SIG-M5 treated with dmso at 0.1 percent for 504 hours (cell line): Measurements from ENCODE around the gene FAM98B.
"Not testable (repeated sequence)": the region's sequence is repeated elsewhere in the genome, so short reads cannot be mapped to it uniquely, and the experiment has no call there.

Source experiments
- DNase-seq: peaks from one replicate; lab custom pipeline; 2025; ENCODE audit not compliant: unreplicated experiment; lab: John Stamatoyannopoulos, UW

The FAM98B gene

DNA sequence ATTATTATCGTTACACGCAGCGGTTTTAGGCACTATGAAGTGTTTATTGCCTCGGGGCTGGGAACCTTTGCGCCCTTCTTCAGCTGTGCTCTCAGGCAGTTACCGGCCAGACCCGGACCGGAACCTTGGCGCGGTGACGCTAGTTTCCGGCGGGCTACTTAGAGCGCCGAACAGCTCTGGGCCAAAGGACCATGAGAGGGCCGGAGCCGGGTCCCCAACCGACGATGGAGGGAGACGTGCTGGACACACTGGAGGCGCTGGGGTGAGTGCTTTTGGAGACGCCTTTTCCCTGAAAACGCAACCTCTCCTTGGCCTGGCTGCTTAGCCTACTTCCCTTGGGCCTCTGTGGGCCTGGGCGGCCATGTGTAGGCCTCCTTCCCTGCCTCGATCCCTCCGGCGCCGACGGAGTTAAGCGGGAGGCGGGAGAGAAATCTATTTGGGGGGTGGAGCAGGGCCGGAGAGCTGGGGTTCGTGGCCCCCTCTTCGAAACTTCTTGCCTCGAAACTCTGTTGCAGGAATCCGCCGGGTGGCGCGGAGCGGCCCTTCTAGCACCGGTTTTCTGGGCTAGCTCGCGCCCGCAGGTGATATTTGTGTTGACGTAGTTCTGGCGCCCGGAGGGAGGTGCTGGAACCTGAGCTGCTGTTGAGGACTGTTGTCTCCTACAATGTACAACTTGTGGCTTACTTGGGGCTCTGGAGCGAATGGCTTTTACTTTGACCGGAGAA, at the start of gene FAM98B:
Gene FAM98B, plus strand, starts transcription at position 157 of the 725 bp plus-strand sequence. Its CDS starts 35 bp downstream, at position 192.
- DNase-seq, result peak; percentile 61

DNA sequence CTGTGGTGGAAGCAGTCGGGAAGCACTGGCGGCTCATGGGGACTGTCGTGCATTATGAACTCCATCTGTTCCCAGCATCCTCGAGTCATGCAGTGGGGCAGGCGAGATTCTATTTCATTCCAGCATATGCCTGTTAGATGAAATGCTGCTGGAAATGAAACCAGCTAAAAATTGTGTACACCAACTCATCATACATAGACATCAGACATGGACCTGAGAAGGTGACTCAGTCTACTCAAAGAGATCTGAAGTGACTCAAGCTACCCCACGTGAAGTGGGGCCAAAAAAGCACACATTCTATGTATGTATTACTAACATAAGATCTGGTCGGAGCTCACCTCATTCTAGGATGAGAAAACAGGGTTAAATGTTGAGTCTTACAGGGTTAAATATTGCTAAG, 47.5 kb upstream of the FAM98B start:
- DNase-seq, result no peak

DNA sequence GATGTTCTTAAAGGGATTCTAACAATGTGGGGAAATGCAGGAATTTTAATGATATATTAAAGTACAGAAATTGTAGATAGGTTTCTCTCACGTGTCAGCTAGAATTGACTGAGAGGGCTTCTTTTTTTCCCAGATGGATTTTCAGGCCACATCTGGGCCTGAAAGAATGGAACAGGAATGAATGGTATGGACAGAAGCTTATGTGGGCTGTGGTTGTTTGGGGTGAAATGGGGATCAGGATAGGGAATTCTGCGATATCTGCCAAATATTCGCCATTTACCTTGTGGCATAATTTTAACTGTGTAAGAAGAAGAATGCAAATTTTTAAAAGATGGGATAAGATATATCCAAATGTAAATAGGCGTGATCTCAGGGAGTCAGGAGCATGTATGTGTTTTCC, 45.4 kb upstream of the FAM98B start:
- DNase-seq, result no peak

DNA sequence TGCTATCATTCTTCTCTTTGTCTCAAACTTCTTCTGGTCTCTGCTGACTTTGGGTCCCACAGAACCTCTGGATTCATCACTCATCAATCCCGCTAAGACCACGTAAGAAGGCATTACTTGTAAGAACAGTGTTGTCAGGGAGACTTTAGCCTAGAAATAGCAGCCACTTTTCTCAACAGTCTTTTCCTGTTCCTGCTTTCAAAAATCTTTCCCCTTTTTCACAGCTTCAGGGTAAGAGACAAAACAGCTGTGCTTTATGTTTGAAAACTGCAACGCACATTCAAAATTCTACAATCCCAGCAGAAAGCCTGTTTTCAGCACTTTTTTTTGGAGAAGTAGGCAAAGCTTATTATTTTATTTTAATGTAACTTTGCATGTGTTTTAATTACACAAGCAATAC, 42.0 kb upstream of the FAM98B start:
- DNase-seq, result no peak

DNA sequence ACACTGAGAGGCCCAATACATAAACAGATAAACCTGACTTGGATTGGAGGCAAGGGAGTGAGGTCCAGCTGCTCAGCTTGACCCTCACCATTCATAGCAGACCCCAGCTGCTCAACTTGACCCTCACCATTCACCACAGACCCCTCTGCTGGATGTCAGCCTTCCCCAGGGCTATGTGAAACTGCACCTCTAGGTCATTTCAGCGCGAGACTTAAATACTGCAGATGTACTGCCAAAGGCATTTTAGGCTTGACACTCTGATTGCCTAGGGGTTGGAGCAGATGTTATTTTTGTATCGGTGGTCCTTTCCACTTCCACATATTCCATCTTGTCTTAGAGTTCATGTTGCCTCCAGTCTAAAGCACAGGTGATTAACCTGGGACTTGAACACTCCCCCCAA, 41.5 kb upstream of the FAM98B start:
- no peak for DNase-seq

DNA sequence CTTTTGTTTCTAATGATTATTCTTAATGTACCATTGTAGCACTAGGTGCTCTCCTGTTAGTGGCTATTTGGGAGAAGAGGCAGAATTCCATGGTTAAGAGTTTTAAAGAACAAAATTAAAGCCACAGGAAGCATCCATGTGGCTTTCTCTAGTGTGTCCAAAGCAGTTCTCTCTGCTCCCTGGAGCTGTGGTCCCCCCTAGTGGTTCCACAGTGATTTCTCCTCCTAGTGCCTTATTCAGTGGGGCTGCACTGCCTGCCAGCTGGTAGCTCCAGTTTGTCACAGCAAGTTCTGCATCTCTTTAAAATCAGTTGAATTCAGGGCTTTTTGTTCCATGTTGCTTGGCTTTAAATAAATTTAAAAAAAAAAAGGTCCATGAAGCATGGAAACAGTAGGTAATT, 39.6 kb upstream of the FAM98B start:
- DNase-seq, result peak; percentile 30

DNA sequence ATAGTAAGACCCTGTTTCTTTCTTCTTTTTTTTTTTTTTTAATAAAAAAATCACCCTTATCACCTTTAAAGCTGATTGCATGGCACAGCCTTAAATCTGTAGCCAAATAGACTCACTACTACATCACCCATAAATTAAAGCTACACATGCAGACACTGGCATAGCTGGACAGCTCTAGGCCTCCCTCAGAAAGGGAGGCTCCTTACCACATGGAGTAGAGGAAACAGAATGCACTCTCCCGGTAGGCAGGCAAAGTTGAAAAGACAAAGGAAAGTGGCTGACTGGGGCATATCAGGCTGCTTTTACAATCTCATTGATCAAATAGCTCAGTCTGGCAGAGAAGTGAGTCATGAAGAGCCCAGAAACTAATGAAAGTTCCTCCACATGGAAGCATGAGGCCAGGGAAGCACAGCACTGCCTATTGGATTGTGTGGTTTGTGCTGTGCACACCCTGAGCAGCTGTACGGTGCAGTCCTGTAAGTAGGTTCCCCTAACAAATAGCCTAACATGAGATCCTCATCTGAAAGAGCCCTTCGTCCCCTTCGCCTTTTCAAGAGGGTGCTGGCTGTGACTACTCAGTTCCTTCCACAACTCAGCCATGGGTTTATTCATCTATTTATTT, 32.7 kb upstream of the FAM98B start:
- DNase-seq, result no peak

DNA sequence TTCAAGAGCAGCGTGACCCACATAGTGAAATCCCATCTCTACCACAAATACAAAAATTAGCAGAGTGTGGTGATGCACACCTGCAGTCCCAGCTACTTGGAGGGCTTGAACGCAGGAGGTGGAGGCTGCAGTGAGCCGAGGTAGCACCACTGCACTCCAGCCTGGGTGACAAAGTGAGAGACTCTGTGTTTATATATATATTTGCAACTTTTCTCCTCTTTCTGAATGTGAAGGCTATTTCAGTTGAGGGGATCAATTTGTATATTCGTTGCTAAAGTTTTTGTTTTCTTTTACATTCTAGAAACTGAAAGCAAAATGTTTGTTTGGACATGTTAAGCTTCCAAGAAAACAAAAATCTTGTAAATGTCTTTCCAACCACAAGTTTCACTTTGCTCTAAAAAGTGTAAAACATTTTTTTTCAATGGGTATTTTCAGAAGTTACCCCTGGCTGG, 29.8 kb upstream of the FAM98B start:
- no peak for DNase-seq

DNA sequence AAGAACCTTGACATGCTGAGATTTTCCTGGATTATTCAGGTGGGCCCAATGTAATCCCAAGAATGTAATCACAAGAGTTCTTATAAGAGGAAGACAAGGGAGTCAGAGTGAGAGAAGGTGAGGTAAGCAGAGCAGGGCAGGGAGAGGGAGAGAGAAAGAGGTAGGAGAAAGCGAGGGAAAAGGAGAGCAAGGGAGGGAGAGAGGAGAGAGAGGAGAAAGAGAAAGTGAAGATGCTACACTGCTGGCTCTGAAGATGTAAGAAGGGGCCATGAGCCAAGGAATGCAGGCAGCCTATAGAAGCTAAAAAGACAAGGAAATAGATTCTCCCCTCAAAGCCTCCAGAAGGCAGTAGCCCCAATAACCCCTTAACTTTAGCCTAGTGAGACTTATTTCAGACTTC, 28.7 kb upstream of the FAM98B start:
- no peak for DNase-seq

DNA sequence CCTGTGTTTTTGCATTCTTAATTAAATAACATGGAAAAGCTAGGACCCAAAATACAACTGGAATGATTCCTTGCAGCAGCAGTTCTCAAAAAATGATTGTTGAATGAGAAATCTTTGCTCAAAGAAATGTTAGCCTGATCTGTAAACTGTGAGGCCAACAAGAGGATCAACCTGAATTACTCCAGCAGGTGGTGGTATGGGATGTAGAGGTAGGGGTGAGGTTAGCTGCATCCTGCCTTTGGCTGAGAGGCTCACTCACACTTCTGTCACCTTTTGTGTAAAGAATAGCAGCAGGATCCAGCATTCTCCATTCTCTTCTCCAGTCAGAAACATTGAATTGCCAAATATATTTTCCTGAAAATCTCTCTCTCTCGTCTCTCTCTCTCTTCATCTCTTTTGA, 26.5 kb upstream of the FAM98B start:
- no peak for DNase-seq

DNA sequence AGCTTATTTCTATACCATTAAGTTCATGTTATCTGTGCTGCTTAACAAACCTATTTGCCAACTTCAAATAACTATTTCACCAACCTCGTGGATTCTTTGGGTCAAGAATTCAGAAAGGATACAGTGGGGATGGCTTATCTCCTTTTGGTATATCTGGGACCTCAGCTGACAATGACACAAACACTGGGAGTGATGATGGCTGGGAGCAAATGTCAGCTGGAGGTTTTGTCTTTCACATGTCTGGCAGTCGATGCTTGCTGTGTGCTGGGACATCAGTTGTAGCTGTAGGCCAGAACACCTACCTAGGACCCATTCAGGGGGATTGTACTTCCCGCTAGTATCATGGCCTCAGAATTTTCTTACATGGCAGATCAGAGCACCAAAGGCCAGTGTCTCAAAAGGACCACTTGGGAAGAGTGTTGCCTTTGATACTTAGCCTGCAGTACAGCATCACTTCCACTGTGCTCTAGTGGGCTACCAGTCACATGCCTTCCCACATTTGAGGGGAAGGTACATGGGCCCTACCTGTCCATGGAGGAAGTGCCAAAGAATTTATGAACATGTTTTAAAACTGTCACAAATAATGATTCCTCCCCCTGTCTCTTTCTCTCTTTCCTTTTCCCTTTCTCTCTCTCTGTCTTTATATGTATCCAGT, 23.7 kb upstream of the FAM98B start:
- no peak for DNase-seq

DNA sequence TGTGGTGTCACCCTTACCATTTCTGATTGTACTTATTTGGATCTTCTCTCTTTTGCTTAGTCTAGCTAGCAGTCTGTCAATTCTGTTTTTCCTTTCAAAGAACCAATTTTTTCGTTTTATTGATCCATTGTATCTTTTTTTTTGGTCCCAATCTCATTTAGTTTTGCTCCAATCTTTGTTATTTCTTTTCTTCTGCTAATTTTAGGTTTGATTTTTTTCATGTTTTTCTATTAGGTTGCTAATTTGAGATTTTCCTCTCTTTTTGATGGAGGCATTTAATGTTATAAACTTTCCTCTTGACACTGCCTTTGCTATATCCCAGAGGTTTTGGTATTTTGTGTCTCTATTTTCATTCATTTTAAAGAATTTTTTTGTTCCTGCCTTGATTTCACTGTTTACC, 16.9 kb upstream of the FAM98B start:
- DNase-seq, result no peak

DNA sequence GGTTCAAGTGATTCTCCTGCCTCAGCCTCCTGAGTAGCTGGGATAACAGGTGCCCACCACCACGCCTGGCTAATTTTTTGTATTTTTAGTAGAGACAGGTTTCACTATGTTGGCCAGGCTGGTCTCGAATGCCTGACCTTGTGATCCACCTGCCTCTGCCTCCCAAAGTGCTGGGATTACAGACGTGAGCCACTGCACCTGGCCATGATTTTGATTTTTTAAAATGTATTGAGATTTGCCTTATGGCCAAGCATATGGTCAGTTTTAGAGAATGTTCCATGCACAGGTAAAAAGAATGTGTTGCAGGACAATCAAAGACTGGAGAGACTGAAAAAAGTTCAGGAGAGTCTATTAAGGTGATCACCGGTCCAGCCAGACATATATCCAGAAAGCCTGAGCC, 16.3 kb upstream of the FAM98B start:
- not testable (repeated sequence) for DNase-seq

DNA sequence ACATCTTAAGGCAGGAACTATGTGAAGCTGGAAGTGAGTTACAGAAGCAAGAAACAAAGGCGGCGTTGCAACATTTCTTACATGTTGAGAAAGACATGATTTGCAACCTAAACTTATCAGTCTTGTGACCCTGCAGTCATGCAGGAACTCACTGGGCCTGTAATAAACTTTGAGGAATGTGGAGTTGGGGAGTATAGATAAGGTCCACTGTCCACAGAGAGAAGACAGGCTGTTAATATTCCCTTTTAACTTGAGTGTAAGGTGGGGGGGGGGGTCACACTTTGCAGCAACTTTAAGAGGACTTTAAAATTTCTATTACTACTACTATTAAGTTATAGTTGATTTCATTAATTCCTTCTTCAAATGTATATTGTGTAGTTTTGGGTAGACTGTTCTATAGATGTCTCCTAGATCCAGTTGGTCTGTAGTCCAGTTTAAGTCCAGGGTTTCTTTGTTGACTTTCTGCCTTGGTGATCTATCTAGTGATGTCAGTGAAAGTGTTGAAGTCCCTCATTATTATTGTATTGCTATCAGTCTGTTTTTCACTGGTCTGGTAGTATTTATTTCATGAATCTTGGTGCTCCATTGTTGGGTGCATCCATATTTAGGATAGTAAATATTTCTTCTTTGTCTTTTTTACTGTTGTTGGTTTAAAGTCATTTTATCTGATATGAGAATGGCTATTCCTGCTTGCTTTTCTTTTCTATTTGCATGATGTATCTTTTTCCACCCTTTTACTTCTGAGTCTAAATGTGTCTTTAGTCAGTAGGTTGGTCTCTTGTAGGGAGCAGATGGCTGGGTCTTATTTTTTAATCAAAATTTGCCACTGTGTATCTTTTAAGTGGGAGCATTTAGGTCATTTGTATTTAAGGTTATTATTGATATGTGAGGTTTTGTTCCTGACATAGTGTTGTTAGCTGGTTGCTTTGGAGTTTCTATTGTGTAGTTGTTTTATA, 15.6 kb upstream of the FAM98B start:
- peak; percentile 19 for DNase-seq

DNA sequence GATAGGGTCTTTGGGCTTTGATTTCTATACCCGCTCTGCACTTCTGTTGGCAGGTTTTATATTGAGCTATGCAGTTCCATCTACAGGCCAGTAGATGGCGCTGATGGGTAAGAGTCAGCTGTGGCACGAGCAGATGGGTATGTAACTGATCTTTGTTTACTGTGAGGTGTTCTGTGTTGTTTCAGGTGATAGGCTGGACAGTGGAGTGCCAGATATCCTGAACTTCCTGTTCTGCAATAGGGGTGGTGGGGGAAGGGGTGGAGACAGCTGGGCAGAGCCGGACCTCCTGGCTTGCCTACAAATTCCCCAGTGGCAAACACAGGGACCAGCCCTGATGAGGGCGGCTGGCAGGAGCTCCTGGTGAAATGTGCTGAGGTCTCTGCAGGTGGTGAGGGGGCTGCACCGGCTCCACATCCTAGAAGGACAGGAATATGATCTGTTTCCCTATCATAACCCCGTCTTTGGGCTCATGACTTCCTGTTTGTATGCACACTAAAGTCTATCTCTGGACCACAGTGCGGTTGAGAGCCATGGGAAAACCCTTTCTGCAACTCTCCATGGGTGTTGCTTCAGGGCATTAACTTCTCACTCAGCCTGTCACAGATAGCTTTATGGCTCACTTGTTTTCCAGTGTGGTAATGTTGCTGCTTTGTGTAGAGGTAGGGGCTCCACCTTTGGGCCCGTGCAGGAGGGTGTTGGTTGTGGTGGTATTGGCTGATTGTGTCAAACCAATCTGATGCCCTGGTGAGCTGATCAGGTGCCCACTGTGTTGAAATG, 13.4 kb upstream of the FAM98B start:
- DNase-seq, result peak; percentile 52

DNA sequence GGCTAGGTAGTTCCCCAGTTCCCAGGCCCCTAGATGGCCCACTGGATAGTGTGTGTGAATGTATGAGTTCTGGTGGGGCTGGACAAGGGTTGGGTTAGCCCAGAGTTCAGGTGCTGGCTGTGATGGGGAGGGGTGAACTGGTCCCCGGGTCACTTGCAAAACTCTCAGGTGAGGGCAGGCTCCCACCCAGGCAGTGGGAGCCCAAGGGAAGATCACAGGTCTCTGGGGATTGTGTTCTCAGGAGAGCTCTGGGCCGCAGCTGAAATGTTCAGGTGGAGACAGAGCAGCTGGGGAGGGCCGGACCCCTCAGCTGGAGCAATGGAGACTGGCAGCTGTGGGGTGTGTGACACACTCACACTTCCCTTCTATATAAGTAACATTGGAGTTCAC, 12.8 kb upstream of the FAM98B start:
- DNase-seq, result no peak

DNA sequence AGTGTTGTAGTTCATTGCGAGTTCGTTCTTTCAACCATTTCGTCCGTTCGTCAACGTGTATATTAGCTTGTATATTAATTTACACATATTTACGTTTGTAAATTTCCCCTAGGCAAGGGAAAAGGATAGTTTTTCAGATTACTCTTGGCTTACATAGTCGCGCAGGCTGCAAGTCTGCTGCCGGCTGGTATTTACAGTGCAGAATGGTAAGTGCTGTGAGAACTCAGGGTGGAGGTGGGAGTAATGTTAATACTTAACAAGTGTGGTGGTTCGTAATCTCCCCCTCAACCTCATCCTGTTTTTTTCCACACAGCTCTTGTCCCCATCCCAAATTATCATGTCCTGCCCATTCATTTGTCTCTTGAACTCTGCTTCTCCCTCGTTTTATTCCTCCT, 766 bp downstream of the FAM98B start:
- no peak for DNase-seq

DNA sequence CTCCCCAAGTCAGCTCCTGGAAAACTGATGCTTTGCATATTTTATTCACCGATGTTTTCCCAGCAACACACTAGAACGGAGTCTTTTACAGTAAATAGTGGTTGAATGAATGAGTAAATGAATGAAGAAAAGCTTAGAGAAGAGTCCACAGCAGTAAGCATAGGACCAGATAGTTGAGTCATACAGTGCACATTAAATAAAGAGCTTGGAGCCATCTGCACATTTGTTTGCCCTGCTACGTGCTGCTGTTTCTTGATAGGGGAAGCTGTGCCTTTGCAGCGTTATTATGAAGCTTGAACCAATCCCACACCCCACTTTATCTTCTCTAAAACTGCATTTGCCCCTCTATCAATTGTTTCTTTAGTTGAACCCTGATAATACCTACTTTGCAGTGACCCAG, 1.2 kb downstream of the FAM98B start:
- peak; percentile 19 for DNase-seq

DNA sequence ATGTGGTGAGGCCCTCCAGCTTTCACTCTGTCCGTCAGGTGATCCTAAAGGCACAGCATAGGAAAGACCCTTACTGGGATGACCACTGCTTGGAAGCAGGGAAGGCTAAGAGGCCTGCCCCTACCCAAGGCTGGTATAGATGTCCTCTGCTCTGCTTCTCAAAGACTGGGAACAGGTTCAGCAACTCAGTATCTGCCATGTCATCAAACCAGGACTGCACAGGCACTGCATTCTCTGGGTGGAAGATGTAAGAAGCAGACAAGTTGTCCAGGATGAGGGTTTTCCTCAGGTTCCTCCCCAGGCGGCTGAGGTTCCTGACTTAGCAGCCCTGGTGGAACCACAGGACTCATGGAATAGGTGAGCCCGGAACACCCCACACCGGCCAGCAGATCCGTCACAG, 4.7 kb downstream of the FAM98B start:
- DNase-seq, result no peak

DNA sequence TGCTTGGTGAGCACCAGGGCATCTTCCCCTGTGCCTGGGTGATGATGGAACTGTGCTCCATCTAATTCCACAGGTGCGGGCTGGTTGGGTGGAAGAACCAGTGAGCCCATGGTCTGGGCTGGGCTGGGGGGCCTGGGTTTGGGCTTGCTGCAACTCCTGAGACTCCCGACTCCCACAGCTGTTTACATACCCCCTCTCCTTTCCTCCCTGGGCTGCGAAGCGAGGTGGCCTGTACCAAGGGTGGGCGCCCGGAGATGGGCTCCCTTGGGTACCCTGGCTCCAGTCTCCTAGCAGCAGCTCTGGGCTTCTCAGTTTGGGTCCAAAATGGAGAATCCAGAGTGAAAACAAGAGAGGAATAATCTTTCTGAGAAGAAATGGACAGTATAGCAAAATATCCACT, 5.6 kb downstream of the FAM98B start:
- no peak for DNase-seq
